D721Med (cell line): ENCODE measurements around the gene TMEM255B.

Experiments used
- DNase-seq: peaks from one replicate; pipeline ENCODE4 v3.0.0; 2011; ENCODE audit warnings: low spot score; ENCODE audit not compliant: insufficient read length
- FAIRE-seq: peaks from 2 replicates; lab custom pipeline; 2011; peaks lifted over from hg19 to GRCh38; lab: Jason Lieb, UNC
- TF ChIP-seq, protein P1 (sequence below): IDR thresholded peaks from 2 replicates; pipeline ENCODE4 v1.5.1; 2012; ENCODE audit warnings: mild to moderate bottlenecking, control low read depth; ENCODE audit not compliant: insufficient read depth; ENCODE audit errors: missing control alignments

TMEM255B gene

DNA sequence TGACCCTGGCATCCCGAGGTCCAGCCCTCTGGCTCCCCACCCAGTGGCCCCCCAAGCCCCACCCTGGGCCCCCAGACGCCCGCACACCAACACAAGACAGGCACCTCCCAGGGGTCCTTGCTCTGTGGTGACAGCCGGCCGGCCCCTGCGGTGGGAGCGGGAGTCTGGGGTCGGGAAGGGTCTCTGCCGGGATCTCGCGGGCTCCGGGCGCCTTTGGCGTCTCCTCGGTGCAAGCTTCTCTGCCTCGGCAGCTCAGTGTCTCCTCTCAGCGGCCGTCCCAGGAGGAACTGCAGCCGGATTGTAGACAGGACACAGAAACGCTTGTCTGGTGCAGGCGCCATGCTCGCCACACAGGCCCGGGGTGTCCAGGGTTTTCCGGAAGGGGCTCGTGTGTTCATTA, 43.7 kb downstream of the TMEM255B start:
- no peak for FAIRE-seq
- TF ChIP-seq, protein P1, sequence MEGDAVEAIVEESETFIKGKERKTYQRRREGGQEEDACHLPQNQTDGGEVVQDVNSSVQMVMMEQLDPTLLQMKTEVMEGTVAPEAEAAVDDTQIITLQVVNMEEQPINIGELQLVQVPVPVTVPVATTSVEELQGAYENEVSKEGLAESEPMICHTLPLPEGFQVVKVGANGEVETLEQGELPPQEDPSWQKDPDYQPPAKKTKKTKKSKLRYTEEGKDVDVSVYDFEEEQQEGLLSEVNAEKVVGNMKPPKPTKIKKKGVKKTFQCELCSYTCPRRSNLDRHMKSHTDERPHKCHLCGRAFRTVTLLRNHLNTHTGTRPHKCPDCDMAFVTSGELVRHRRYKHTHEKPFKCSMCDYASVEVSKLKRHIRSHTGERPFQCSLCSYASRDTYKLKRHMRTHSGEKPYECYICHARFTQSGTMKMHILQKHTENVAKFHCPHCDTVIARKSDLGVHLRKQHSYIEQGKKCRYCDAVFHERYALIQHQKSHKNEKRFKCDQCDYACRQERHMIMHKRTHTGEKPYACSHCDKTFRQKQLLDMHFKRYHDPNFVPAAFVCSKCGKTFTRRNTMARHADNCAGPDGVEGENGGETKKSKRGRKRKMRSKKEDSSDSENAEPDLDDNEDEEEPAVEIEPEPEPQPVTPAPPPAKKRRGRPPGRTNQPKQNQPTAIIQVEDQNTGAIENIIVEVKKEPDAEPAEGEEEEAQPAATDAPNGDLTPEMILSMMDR, result no peak
- DNase-seq, result no peak

DNA sequence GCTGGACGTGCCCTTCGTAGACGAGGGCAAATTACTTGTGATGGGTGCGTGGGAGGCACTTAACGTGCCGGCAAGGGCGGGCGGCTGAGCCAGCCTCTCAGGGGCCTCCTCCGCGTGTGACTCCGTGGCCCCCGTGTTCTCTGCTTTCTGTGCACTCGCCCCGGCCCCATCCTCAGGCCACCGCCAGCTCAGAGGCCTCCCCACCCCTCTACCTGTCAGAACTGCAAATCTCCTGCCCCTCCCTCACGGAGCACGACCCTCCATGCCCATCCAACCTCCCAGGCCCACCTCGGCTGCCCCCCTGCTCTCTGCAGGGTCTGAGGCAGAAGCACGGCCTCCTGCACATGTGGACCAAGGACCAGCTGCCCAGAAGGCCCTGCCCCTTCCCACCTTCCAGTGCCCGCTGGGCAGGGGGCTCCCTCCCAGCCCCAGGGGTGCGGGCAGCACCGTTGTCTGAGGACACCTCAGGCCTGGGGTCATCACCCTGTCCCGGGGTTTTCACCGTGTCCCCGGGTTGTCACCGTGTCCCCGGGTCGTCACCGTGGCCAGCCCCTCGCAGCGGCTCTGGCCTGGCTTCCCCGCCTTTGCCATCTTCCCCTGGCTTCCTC, 44.5 kb downstream of the TMEM255B start:
- TF ChIP-seq, protein P1, result no peak
- no peak for FAIRE-seq
- DNase-seq, result no peak

DNA sequence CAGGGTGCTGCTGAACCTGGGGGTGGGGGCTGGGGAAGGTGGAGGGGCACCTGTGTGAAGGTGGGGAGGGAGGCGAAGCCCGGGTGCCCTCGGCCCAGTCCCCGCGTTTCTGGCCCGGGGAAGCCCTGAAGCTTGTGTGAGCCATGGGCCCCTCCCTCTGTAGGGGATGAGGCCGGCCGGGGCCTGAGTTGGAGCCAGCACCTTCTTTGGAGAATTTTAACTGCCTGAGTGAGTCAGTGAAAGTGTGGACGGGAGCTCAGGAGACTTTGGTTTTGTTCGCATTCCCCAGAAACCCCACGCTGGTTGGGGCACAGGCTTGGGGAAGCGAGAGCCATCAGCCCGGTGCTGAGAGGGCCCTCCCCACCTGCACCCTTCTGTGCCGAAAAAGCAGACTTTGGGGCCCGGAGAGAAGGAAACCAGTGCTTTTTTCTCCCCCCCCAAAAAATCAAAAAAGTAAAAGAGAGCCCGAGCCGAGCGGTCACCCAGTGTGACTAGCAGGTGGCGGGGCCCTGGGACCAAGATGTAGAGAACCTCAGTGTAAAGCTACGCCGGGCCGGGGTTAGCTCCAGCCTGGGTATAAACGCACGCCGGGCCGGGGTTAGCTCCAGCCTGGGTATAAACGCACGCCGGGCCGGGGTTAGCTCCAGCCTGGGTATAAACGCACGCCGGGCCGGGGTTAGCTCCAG, 45.1 kb downstream of the TMEM255B start:
- no peak for FAIRE-seq
- no peak for DNase-seq

DNA sequence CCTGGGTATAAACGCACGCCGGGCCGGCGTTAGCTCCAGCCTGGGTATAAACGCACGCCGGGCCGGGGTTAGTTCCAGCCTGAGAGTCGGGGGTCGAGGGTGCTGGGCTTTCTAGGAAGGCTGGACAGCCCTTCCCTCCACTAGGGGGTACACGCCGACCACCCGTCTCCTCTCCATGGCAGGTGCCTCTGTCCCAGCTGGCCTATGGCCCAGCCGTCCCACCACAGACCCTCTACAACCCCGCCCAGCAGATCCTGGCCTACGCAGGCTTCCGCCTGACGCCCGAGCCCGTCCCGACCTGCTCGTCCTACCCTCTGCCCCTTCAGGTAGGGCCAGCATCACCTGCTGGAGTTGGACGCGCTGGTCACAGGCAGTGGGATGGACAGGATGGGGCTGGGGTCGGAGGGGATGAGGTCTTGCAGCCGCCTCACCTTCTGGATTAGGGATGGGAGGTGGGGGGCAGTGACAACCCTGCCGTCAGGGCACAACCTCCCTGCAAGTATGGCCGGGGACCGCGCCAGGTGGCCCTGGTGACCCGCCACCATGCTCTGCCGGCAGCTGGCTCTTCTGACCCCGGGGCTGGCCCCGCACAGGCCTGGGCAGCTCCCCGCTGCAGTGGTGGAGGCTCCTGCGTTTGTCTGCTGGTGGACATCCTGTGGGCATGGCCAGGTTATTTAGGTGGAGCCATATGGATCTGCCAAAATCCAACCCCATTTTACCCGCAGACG, 45.8 kb downstream of the TMEM255B start:
- FAIRE-seq, result no peak

More for the DNA sequence above, 45.1 kb downstream of the TMEM255B start:
- TF ChIP-seq, protein P1, result no peak

DNA sequence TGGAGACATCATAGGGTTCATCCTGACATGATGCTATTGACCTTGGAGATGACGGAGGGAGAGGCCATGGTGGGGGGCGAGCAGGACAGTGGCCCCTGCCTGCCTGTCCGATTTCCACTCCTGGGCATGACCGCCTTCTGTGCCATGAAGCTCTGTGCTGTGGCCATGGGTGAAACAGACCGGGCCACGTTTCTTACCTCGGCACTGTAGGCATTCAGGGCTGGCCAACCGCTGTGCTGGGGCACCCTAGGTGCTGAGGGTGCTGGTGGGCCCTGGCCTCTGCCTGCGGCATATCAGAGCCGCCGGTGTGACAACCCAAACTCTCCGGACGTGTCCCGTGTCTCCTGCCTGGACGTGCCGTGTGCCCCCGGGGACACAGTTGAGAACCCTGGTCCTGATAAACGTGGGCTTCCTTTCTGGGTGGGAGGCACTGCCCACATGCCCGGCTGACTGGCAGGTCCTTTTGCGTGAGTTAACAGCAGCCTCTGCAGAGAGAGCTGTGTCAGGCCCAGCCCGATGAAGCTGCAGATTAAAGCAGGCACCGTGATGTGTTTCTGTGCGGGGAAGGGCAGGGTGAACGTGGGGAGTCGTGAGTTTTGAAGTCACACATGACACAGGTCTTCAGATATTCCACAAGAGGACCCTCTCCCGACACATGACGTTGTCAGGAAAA, 46.5 kb downstream of the TMEM255B start:
- FAIRE-seq, result no peak
- TF ChIP-seq, protein P1, result no peak

More for the DNA sequence above, 45.8 kb downstream of the TMEM255B start:
- DNase-seq, result no peak
- TF ChIP-seq, protein P1, result no peak

DNA sequence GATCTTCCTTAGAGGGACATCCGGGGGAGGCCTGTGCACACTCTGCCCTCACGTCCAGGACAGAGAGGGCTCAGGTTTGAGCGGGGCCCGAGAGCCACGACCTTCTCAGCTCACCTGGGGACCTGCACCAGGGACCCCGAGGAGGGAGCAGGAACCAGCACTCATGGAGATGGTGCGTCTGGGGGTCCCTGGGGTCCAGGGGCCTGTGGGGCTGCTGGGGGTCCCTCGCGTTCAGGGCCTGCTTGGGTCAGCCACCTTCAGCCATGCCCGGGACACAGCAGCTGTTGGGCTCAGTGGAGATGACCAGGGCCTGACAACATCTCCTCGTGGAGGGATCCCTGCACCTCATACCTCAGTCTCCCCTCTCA, 47.1 kb downstream of the TMEM255B start:
- FAIRE-seq, result no peak

More for the DNA sequence above, 46.5 kb downstream of the TMEM255B start:
- DNase-seq, result no peak

More for the DNA sequence above, 47.1 kb downstream of the TMEM255B start:
- TF ChIP-seq, protein P1, result no peak
- DNase-seq, result no peak
